ENCODE measurements around the gene MSI1.

DNA sequence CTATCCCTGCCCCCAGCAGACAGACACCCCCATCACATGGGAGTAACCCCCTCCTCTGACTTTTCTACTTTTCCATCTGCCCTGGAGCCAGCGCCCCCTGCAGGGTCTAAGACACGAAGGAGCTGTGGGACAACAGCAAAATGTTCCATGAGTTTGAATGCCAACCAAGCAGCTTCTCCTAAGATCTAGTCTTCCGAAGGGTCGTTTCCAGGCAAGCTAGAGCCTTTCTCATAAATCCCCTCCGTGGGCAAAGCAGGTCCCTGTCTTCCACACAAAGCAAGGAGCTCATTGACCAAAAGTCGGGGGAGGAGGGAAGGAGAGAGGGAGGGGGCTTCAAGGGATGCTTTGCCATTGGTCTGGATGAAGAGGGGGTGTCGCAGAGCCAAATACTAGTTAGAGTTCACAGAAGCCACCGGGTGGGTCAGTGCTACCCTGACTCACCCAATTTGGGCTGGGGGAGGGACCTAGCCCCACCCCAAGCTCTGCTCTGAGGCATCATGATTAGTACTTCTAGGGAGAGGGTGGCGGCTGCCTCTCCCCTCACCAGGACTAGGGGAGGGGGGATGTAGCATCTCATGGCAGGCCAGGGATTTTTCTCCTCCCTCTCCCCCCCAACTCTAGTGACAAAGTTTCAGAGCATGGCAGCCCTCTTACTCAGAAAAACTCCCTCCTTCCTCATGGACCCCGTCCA lies 1.6 kb downstream of the MSI1 start:
- no peak for TF ChIP-seq STAT1 (IDR thresholded peaks at IDR 0.05; ENCODE audit: unreplicated experiment)
- TF ChIP-seq POLR2AphosphoS5 (IDR thresholded peaks at IDR 0.05; ENCODE audit: low read depth): no peak
